EL (cell line): ENCODE data around the gene TRIM38.

Experiments used
- DNase-seq: peaks from one replicate; pipeline ENCODE4 v3.0.0-alpha.2; 2016

TRIM38 gene

GRCh38 chr6:26028746-26029569 is 66.4 kb downstream of the TRIM38 start:
- DNase-seq, result no peak

- no peak for DNase-seq
Observed at GRCh38 chr6:26029570-26029856, 66.9 kb downstream of the TRIM38 start.

- no peak for DNase-seq
Observed at GRCh38 chr6:26029857-26030653, 67.5 kb downstream of the TRIM38 start.

GRCh38 chr6:26030716-26031115 is 68.1 kb downstream of the TRIM38 start:
- no peak for DNase-seq

- no peak for DNase-seq
Observed at GRCh38 chr6:26031151-26031594, 68.6 kb downstream of the TRIM38 start.

- DNase-seq, result peak; percentile 99
Observed at GRCh38 chr6:26031595-26032339, 69.2 kb downstream of the TRIM38 start.

- DNase-seq, result peak; percentile 78
Observed at GRCh38 chr6:26032340-26033084, 69.9 kb downstream of the TRIM38 start.

- DNase-seq, result peak; percentile 97
Observed at GRCh38 chr6:26033085-26033940, 70.7 kb downstream of the TRIM38 start.

- DNase-seq, result no peak
Observed at GRCh38 chr6:26033941-26034354, 71.3 kb downstream of the TRIM38 start.

- no peak for DNase-seq
Observed at GRCh38 chr6:26034905-26035304, 72.3 kb downstream of the TRIM38 start.
